Fibroblast of lung (primary cell): ENCODE measurements around the gene TWIST2.

ENCODE experiments used
- EZH2 ChIP-seq: IDR thresholded peaks from 2 replicates; pipeline ENCODE4 v1.5.1; 2012; ENCODE audit warnings: low read length, control low read depth, mild to moderate bottlenecking; ENCODE audit errors: missing control alignments
- TF ChIP-seq, protein P1 (sequence below), 2 donors: IDR thresholded peaks in 1 of 2; conservative IDR thresholded peaks in 1 of 2; 1 replicate in 1 of 2; 2 replicates in 1 of 2; pipeline ENCODE4 v1.5.1; 2011 to 2012; ENCODE audit warnings: low read length in 2 of 2, control low read depth in 1 of 2, inconsistent platforms in 1 of 2, low read depth in 1 of 2, mild to moderate bottlenecking in 1 of 2

DNA sequence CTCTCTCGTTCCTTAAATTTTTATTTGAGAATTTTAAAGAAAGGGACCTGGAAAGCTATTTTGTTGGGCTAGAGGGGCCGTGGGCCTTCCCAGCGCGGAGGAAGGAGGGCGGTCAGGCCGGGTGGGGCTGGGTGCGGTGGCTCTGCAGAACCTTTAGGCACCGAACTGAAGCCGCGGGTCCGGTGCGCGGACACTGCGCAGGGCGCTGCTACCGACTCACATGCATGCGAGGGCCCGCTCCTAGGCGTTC, 1.6 kb upstream of the TWIST2 start:
- TF ChIP-seq, protein P1, sequence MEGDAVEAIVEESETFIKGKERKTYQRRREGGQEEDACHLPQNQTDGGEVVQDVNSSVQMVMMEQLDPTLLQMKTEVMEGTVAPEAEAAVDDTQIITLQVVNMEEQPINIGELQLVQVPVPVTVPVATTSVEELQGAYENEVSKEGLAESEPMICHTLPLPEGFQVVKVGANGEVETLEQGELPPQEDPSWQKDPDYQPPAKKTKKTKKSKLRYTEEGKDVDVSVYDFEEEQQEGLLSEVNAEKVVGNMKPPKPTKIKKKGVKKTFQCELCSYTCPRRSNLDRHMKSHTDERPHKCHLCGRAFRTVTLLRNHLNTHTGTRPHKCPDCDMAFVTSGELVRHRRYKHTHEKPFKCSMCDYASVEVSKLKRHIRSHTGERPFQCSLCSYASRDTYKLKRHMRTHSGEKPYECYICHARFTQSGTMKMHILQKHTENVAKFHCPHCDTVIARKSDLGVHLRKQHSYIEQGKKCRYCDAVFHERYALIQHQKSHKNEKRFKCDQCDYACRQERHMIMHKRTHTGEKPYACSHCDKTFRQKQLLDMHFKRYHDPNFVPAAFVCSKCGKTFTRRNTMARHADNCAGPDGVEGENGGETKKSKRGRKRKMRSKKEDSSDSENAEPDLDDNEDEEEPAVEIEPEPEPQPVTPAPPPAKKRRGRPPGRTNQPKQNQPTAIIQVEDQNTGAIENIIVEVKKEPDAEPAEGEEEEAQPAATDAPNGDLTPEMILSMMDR (conservative IDR thresholded peaks at IDR 0.05 in 1 of 2, IDR thresholded peaks at IDR 0.05 in 1 of 2; ENCODE audit: low read depth in 1 of 2, low read length in 2 of 2) = no peak
- no peak for TF ChIP-seq EZH2
